ENCODE measurements around the gene C1RL.
"Not testable (repeated sequence)": the region's sequence is repeated elsewhere in the genome, so short reads cannot be mapped to it uniquely, and the experiment has no call there.

C1RL gene

GRCh38 chr12:7060353-7060954 lies 48.6 kb downstream of the C1RL start, which contains the start of gene C1S:
Gene C1S (plus strand): TSS chr12:7060718. CDS start chr12:7061913, 1,195 bp downstream.
- no peak for DNase-seq

GRCh38 chr12:7059780-7060179 lies 49.2 kb downstream of the C1RL start:
- no peak for DNase-seq

- DNase-seq = no peak
These were observed 50.1 kb downstream of the C1RL start for GRCh38 chr12:7058850-7059395.

GRCh38 chr12:7058163-7058845 lies 50.7 kb downstream of the C1RL start:
- DNase-seq = peak; percentile 28 to 39

- not testable (repeated sequence) for DNase-seq
These were observed 53.3 kb downstream of the C1RL start for GRCh38 chr12:7055736-7056135.

GRCh38 chr12:7054925-7055324 lies 54.1 kb downstream of the C1RL start:
- DNase-seq = no peak

- DNase-seq = not testable (repeated sequence)
These were observed 59.0 kb downstream of the C1RL start for GRCh38 chr12:7049973-7050372.

- not testable (repeated sequence) for DNase-seq
These were observed 59.5 kb downstream of the C1RL start for GRCh38 chr12:7049445-7049951.

- DNase-seq = peak; percentile 3 to 14
These were observed 61.7 kb downstream of the C1RL start for GRCh38 chr12:7047306-7047705.

GRCh38 chr12:7046383-7047105 lies 62.5 kb downstream of the C1RL start:
- DNase-seq = no peak

GRCh38 chr12:7045913-7046312 lies 63.1 kb downstream of the C1RL start:
- DNase-seq = no peak
